GM12891 (cell line): Measurements from ENCODE around the gene TBL1XR1.

Source experiments
- POLR2A ChIP-seq: IDR thresholded peaks from 2 replicates; pipeline ENCODE4 v1.6.1; 2011; ENCODE audit warnings: low read depth, low read length, control low read depth
- POLR2AphosphoS5 ChIP-seq: IDR thresholded peaks from 2 replicates; pipeline ENCODE4 v1.6.1; 2011; ENCODE audit warnings: low read depth, low read length, control low read depth

- TF ChIP-seq POLR2A (no peak), POLR2AphosphoS5 (no peak)
Observed at GRCh38 chr3:177110386-177110785, 86.9 kb downstream of the TBL1XR1 start.
